SKM-1 (cell line): ENCODE results near the gene ANKRD18B.
"Not testable (repeated sequence)": the region's sequence is repeated elsewhere in the genome, so short reads cannot be mapped to it uniquely, and the experiment has no call there.

Experiments used
- DNase-seq: peaks from one replicate; lab custom pipeline; 2025; ENCODE audit not compliant: unreplicated experiment; lab: John Stamatoyannopoulos, UW

Gene ANKRD18B

GRCh38 chr9:33533958-33534357, 9.9 kb downstream of the ANKRD18B start:
- DNase-seq: not testable (repeated sequence)

- DNase-seq: no peak
These were observed 11.5 kb downstream of the ANKRD18B start for GRCh38 chr9:33535541-33535940.

GRCh38 chr9:33543463-33543862, 19.4 kb downstream of the ANKRD18B start:
- not testable (repeated sequence) for DNase-seq

- DNase-seq: not testable (repeated sequence)
These were observed 21.7 kb downstream of the ANKRD18B start for GRCh38 chr9:33545715-33546114.

- DNase-seq: not testable (repeated sequence)
These were observed 24.8 kb downstream of the ANKRD18B start for GRCh38 chr9:33548816-33549215.

- DNase-seq: not testable (repeated sequence)
These were observed 25.4 kb downstream of the ANKRD18B start for GRCh38 chr9:33549418-33549817.

- not testable (repeated sequence) for DNase-seq
These were observed 27.1 kb downstream of the ANKRD18B start for GRCh38 chr9:33551183-33551582.

GRCh38 chr9:33552315-33552725, 28.3 kb downstream of the ANKRD18B start:
- not testable (repeated sequence) for DNase-seq

GRCh38 chr9:33560217-33560616, 36.2 kb downstream of the ANKRD18B start:
- not testable (repeated sequence) for DNase-seq

- not testable (repeated sequence) for DNase-seq
These were observed 38.1 kb downstream of the ANKRD18B start for GRCh38 chr9:33562196-33562595.

GRCh38 chr9:33567776-33568175, 43.7 kb downstream of the ANKRD18B start:
- not testable (repeated sequence) for DNase-seq

- DNase-seq: not testable (repeated sequence)
These were observed 53.7 kb downstream of the ANKRD18B start for GRCh38 chr9:33577786-33578185.

- DNase-seq: not testable (repeated sequence)
These were observed 55.9 kb downstream of the ANKRD18B start for GRCh38 chr9:33579996-33580395.

GRCh38 chr9:33582686-33583085, 58.6 kb downstream of the ANKRD18B start:
- peak; percentile 39 for DNase-seq

- not testable (repeated sequence) for DNase-seq
These were observed 62.1 kb downstream of the ANKRD18B start for GRCh38 chr9:33586128-33586527.

GRCh38 chr9:33587799-33588198, 63.7 kb downstream of the ANKRD18B start:
- not testable (repeated sequence) for DNase-seq

- not testable (repeated sequence) for DNase-seq
These were observed 64.8 kb downstream of the ANKRD18B start for GRCh38 chr9:33588876-33589275.

GRCh38 chr9:33590857-33591256, 66.8 kb downstream of the ANKRD18B start:
- DNase-seq: not testable (repeated sequence)

GRCh38 chr9:33596974-33597373, 72.9 kb downstream of the ANKRD18B start:
- DNase-seq: not testable (repeated sequence)

- not testable (repeated sequence) for DNase-seq
These were observed 73.3 kb downstream of the ANKRD18B start for GRCh38 chr9:33597386-33597785.

- DNase-seq: not testable (repeated sequence)
These were observed 74.8 kb downstream of the ANKRD18B start for GRCh38 chr9:33598796-33599379.

GRCh38 chr9:33600911-33601310, 76.9 kb downstream of the ANKRD18B start:
- not testable (repeated sequence) for DNase-seq

- not testable (repeated sequence) for DNase-seq
These were observed 80.2 kb downstream of the ANKRD18B start for GRCh38 chr9:33604249-33604648.
